Type B pancreatic cell (in vitro differentiated cells): ENCODE results near the gene PITPNB. TPM values are rescaled to one million over a fixed set of nuclear protein-coding genes. Genes with fewer than 3 reads are reported as not detected.

Experiments used
- DNase-seq: peaks from one replicate; pipeline ENCODE4 v3.0.0; 2021; ENCODE audit warnings: mixed read lengths; ENCODE audit not compliant: unreplicated experiment; ENCODE audit errors: extremely low spot score
- H3K27ac Mint-ChIP-seq: 2 replicates; pipeline ENCODE4 v1.8.0; 2021; ENCODE audit warnings: mild to moderate bottlenecking, mixed read lengths
- H3K27me3 Mint-ChIP-seq: 2 replicates; pipeline ENCODE4 v1.8.0; 2021; ENCODE audit warnings: mixed read lengths
- H3K36me3 Mint-ChIP-seq: 2 replicates; pipeline ENCODE4 v1.8.0; 2021; ENCODE audit warnings: mixed read lengths
- H3K4me1 Mint-ChIP-seq: one replicate; pipeline ENCODE4 v1.8.0; 2021; ENCODE audit warnings: mixed read lengths; ENCODE audit not compliant: unreplicated experiment
- H3K4me3 Mint-ChIP-seq: 2 replicates; pipeline ENCODE4 v1.8.0; 2021; ENCODE audit warnings: mild to moderate bottlenecking, mixed read lengths
- H3K9me3 Mint-ChIP-seq: 2 replicates; pipeline ENCODE4 v1.8.0; 2021; ENCODE audit warnings: mixed read lengths
- total RNA-seq: library from RNA; stranded (reverse); gene quantifications from 2 replicates; pipeline ENCODE4 v1.2.1, GENCODE V29; 2021; ENCODE audit warnings: low replicate concordance
- TF ChIP-seq, protein P1 (sequence below): fragments of 200-600 bp; sonication (generic); conservative IDR thresholded peaks from 2 replicates; pipeline ENCODE4 v1.5.0; 2021; ENCODE audit warnings: antibody characterized with exemption, mild to moderate bottlenecking

PITPNB gene
- total RNA-seq, 1 donor from 2014 or later = 73.2 TPM

DNA sequence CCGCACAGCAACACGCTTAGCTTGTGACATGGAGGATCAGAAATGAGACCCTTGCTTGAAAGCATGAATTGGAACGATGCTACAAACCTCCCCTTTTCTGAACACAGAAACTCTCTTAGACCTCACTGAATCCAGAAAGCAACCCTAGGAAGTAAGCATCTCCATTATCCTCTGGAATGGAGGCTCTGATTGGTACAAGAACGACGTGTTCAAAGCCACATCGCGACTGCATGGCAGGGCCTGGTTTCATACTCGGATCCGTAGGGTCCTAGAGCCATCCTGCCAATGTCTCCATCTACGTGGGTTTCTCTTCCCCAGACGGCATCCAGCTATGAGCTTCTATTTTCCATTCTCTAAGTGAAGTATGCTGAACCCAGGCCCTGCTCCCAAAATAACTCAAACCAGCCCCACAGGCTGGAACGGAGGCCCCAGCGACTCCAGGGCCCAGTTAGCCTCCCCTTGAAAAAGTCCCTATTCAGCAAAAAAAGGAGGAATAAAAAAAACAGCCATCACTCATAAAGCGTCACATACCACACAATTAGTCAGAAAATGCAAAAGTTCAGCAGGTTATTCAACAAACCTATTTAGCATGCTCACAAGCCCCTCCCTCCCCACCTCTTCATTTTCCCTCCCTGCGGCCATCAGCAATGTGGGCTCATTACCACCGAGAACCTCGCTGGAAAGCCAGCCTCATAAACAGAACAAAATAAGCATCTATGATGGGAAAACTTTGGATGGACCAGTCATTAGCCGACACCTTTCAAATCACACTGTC lies 110.4 kb downstream of the PITPNB start:
- peak overlapping the region; percentile 66 for H3K27ac Mint-ChIP-seq

DNA sequence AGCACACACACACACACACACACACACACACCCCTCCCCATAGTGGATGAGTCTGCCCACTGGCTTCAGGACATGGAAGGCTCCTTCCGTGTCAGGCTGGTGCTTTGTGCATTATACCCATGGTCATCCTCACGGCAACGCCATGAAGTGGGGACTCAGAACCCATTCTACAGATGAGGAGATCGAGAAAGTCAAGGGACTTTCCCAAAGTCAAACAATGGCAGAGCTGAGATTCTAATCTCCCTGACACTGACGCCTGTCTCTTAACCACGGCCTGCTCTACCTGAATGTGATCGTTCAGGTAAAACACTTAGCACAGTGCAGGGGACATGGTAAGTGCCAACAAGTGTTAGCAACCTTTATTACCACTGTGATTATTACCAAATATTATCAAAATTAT lies 113.2 kb downstream of the PITPNB start:
- Mint-ChIP-seq H3K9me3 (no peaks in the 10 kb centered on the region), H3K4me1 (peaks cover 41% of the 10 kb centered on the region), H3K27ac (no peak overlapping the region), H3K36me3 (no peaks in the 10 kb centered on the region), H3K4me3 (no peak overlapping the region), H3K27me3 (peaks cover 50% of the 10 kb centered on the region)
- TF ChIP-seq, protein P1, sequence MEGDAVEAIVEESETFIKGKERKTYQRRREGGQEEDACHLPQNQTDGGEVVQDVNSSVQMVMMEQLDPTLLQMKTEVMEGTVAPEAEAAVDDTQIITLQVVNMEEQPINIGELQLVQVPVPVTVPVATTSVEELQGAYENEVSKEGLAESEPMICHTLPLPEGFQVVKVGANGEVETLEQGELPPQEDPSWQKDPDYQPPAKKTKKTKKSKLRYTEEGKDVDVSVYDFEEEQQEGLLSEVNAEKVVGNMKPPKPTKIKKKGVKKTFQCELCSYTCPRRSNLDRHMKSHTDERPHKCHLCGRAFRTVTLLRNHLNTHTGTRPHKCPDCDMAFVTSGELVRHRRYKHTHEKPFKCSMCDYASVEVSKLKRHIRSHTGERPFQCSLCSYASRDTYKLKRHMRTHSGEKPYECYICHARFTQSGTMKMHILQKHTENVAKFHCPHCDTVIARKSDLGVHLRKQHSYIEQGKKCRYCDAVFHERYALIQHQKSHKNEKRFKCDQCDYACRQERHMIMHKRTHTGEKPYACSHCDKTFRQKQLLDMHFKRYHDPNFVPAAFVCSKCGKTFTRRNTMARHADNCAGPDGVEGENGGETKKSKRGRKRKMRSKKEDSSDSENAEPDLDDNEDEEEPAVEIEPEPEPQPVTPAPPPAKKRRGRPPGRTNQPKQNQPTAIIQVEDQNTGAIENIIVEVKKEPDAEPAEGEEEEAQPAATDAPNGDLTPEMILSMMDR = no peak
- DNase-seq = no peak

More for the DNA sequence above, 110.4 kb downstream of the PITPNB start:
- Mint-ChIP-seq H3K36me3 (no peaks in the 10 kb centered on the region), H3K9me3 (no peaks in the 10 kb centered on the region), H3K4me1 (peaks cover 41% of the 10 kb centered on the region), H3K27me3 (peaks cover 44% of the 10 kb centered on the region), H3K4me3 (no peak overlapping the region)
- TF ChIP-seq, protein P1 = no peak
- no peak for DNase-seq

DNA sequence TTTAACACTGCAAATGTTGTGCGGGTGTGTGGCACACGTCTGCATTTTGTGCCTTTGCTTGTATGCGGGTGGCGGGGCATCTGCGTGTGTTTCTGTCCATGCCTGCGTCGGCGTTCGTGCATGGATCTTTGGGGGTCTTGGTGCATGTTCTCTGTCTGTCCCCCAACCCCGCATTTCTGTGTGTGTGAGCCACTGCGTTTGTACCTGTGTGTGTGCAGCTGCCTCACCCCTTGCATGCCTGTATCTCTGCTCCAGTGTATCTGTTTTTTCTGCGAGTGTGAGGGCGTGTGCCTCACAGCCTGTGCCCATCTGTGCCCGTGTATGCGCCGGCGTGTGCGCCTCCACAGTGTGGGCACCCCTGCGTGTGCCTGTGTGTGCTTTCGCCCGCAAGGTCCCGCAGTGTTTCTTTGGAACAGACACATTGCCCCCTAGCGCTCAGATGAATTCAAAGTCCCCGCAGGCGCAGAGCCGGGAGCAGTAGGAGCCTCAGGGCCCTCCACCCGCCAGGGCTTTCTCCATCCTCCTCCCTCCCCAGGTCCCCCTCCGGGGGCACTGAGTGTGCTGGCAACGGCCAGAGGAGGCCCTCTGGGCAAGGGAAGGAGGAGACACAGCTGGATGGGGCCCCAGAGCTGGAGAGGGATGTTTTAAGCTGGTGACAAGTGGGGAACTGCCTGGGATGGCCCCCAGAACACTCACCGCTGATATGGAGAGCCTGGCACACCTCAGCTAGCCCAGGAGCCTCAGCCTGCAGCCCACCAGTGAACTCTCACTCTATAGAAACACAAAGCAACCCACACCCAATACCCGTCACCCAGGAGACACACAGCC lies 114.4 kb downstream of the PITPNB start:
- peaks cover 37% of the 10 kb centered on the region for H3K4me1 Mint-ChIP-seq
- no peaks in the 10 kb centered on the region for H3K9me3 Mint-ChIP-seq
- peaks cover 50% of the 10 kb centered on the region for H3K27me3 Mint-ChIP-seq
- no peaks in the 10 kb centered on the region for H3K36me3 Mint-ChIP-seq
- no peak for DNase-seq
- peak overlapping the region; percentile 34 for H3K27ac Mint-ChIP-seq
- TF ChIP-seq, protein P1 = peak; percentile 83
- H3K4me3 Mint-ChIP-seq = peak overlapping the region; percentile 81

DNA sequence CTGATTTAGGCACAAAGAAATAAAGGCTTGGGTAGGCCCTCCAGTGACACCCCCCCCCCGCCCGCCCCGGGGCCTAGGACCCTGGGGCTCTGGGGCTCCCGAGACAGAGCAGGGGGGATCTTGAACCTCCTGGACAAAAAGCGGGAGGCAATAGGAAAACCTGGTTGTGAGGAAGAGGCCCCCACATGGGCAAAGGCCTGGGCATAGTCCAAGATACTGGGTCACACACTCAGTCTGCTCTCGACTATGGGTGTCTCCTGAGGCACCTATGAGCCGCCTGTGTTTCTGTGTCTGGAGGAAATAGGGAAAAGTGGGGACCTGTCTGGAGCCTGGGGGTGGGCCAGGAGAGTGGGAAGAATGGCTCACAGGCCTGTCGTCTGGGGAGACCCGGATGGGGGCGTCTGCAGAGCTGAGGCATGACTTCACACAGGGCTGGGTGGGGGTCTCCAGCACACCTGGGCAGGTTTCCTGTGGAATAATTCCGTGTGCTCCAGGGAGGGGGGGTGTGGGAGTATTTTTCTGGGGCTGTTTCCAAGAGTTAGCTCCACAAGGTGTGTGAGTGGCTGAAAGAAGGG lies 115.1 kb downstream of the PITPNB start:
- Mint-ChIP-seq H3K4me1 (peaks cover 32% of the 10 kb centered on the region), H3K27me3 (peaks cover 47% of the 10 kb centered on the region), H3K9me3 (no peaks in the 10 kb centered on the region), H3K4me3 (peak overlapping the region; percentile 81), H3K27ac (no peak overlapping the region), H3K36me3 (peaks cover under 1% of the 10 kb centered on the region)
- TF ChIP-seq, protein P1 = no peak
- DNase-seq = no peak

DNA sequence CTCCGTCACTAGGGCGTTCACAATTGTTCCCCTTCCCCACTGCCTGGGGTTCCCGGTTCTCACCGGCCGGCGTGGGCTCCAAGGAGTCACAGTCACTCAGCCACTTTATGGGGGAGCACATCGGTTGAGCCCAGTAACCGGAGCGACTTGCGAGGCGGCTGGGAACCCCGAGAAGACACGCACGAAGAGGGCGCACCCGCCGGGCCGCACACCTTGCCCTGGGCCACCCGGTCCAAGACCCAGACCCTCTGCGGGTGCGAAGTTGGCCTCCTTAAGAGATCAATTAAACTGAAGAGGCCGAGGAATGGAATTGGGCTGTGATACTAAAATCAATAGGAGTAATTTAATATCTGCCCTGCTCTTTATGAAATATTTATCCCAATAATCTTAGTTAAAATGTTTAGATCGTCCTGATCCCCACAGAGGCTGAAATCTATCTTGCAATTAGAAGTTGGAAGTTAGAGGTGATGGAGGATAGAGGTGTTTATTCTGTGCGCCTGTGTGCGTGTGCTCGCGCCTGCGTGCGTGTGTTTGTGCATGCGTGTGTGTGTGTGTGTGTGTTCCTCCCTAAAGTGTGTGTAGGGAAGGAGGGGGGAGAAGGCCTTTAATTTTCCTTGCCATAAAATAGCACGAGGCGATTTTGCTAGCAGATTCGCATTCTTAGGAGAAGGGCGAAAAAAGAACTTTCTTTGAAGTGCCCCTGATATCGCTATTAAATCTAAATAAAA lies 116.5 kb downstream of the PITPNB start:
- H3K27me3 Mint-ChIP-seq = peaks cover 46% of the 10 kb centered on the region
- TF ChIP-seq, protein P1 = no peak
- H3K9me3 Mint-ChIP-seq = no peaks in the 10 kb centered on the region
- H3K36me3 Mint-ChIP-seq = peaks cover 3% of the 10 kb centered on the region
- no peak for DNase-seq
- no peak overlapping the region for H3K27ac Mint-ChIP-seq
- peaks cover 26% of the 10 kb centered on the region for H3K4me1 Mint-ChIP-seq
- H3K4me3 Mint-ChIP-seq = peak overlapping the region; percentile 87
